Adrenal gland (tissue), 12 donors: ENCODE results near the gene CCL24. TPM values are rescaled to one million over a fixed set of nuclear protein-coding genes. Genes with fewer than 3 reads are reported as not detected.
"Not testable (repeated sequence)": the region's sequence is repeated elsewhere in the genome, so short reads cannot be mapped to it uniquely, and the experiment has no call there.

Experiments used
- DNase-seq, 7 donors: peaks; one replicate each; pipeline ENCODE4 v3.0.0-alpha.2; 2019 to 2020
- H3K27ac ChIP-seq, 5 donors: fragments of 200-600 bp; sonication (generic) in 4 of 5; 1 replicate in 3 of 5; 2 replicates in 2 of 5; pipeline versions ENCODE4 v1.5.1 to v1.8.0; 2016 to 2020; ENCODE audit warnings: mild to moderate bottlenecking in 1 of 5
- H3K27me3 ChIP-seq: fragments of 200-600 bp; 2 replicates; pipeline ENCODE4 v1.8.0; 2021
- H3K36me3 ChIP-seq, 2 donors: fragments of 200-600 bp; replicated peaks in 1 of 2; 1 replicate in 1 of 2; 2 replicates in 1 of 2; pipeline versions ENCODE4 v1.5.1 to v1.8.0; 2018 to 2022
- H3K4me1 ChIP-seq, 2 donors: fragments of 200-600 bp; replicated peaks in 1 of 2; 1 replicate in 1 of 2; 2 replicates in 1 of 2; pipeline versions ENCODE4 v1.5.1 to v1.8.0; 2018 to 2021
- H3K4me3 ChIP-seq, 4 donors: fragments of 200-600 bp; sonication (generic) in 3 of 4; one replicate each; pipeline ENCODE4 v1.5.1; 2016 to 2018
- H3K9me3 ChIP-seq, 3 donors: fragments of 200-600 bp; sonication (generic) in 1 of 3; replicated peaks in 1 of 3; 1 replicate in 2 of 3; 2 replicates in 1 of 3; pipeline versions ENCODE4 v1.5.1 to v1.8.0; 2016 to 2021
- CTCF ChIP-seq, 6 experiments: fragments of 450-650 bp in 4 of 6; fragments of 200-600 bp in 2 of 6; sonication (generic) in 1 of 6; IDR thresholded peaks; 1 replicate in 5 of 6; 2 replicates in 1 of 6; pipeline versions ENCODE4 v1.5.1 to v1.8.0; 2016 to 2021; ENCODE audit warnings: antibody characterized with exemption in 6 of 6, mild to moderate bottlenecking in 2 of 6, moderate library complexity in 1 of 6
- POLR2A ChIP-seq, 2 donors: fragments of 450-650 bp; IDR thresholded peaks; one replicate each; pipeline ENCODE4 v1.6.1; 2017; ENCODE audit warnings: antibody characterized with exemption in 2 of 2, mild to moderate bottlenecking in 2 of 2, moderate library complexity in 1 of 2
- WGBS, 4 donors: extraction: QIAGEN DNeasy Blood & Tissue Kit in 2 of 4; methylation state at CpG; one replicate each; pipeline versions ENCODE4 v1.1.5 to v1.1.7; 2013 to 2017; 5-methylcytosine and 5-hydroxymethylcytosine counted together
- intact Hi-C, 2 donors: fragments of 100-400 bp; cut with DNase I; formaldehyde crosslinking; loops; one replicate each; pipeline versions ENCODE4 v1.14.1 to v1.15.0; 2022 to 2023
- polyA plus RNA-seq, 3 donors: library from polyadenylated mRNA; stranded (reverse); fragments of 200-250 nt in 2 of 3; fragments of 350-450 nt in 1 of 3; fragmentation: Illumina TruSeq in 1 of 3; extraction: RNeasy Lipid Tissue Mini Kit (QIAGEN cat#74804) in 1 of 3; gene quantifications; one replicate each; pipeline ENCODE4 v1.2.3, GENCODE V29; 2013 to 2014
- total RNA-seq, 9 donors: library from RNA; depleted of rRNA in 4 of 9; stranded (reverse); fragments of >200 nt in 4 of 9; fragments of 120-200 nt in 1 of 9; fragmentation: NEBNext Ultra II Directional in 1 of 9; extraction: Animal tissue kit (Norgen Biotek cat#: 25700) in 1 of 9; gene quantifications; one replicate each; pipeline versions ENCODE4 v1.1.0 to v1.2.4, GENCODE V29; 2013 to 2023
- donor health status: healthy with polysubstance abuse.
- donor health status: Bipolar disorder and iron deficiency.
- donor health status: DM: yes; HTN: yes; CAD: no.
- donor health status: DM: no; HTN: no; CAD: no.
- donor health status: DM: no; HTN: no; CAD: no.
- donor health status: DM: yes; HTN: yes; CAD: no.

The CCL24 gene
- total and polyA plus RNA-seq, 12 donors: 0.64 to 4.0 (median 1.5) TPM; not detected in 8

GRCh38 chr7:75776295-75776971 is 37.2 kb downstream of the CCL24 start:
- no peaks in the 10 kb centered on the region for H3K36me3 ChIP-seq
- no peaks in the 10 kb centered on the region for H3K9me3 ChIP-seq
- peaks cover 0 to 5% of the 10 kb centered on the region in 2 donors for H3K4me1 ChIP-seq
- DNase-seq: no peak
- intact Hi-C loops: no loop called here
- H3K4me3 ChIP-seq: no peak overlapping the region
- H3K27me3 ChIP-seq: no peaks in the 10 kb centered on the region
- no peak overlapping the region for H3K27ac ChIP-seq
- TF ChIP-seq POLR2A (IDR thresholded peaks at IDR 0.05) (no peak), CTCF (IDR thresholded peaks at IDR 0.05) (no peak)
- 69 to 83% (median 76%) methylated on average over 12 of the region's 12 CpGs for WGBS, 4 donors

GRCh38 chr7:75773958-75774357 is 39.6 kb downstream of the CCL24 start:
- H3K27me3 ChIP-seq, H3K9me3 ChIP-seq, H3K4me1 ChIP-seq, H3K27ac ChIP-seq, DNase-seq, intact Hi-C loops, H3K4me3 ChIP-seq, H3K36me3 ChIP-seq: not testable (repeated sequence)
- 92 to 94% (median 93%) methylated on average over 6 of the region's 6 CpGs for WGBS, 4 donors

GRCh38 chr7:75772081-75773077 is 41.2 kb downstream of the CCL24 start, which contains the start of gene CCL26:
Gene CCL26, minus strand, starts transcription at chr7:75772211. Its CDS starts 35 bp downstream, at chr7:75772176.
- intact Hi-C loops: no loop called here
- TF ChIP-seq POLR2A (IDR thresholded peaks at IDR 0.05): no peak
- no peak for TF ChIP-seq CTCF (IDR thresholded peaks at IDR 0.05)
- peaks cover 0 to 5% of the 10 kb centered on the region in 2 donors for H3K4me1 ChIP-seq
- peak in 6 of 7 donors; percentile 35 to 73 (median 50) for DNase-seq
- no peak within 1 kb of the TSS for H3K4me3 ChIP-seq
- WGBS, 4 donors: 57 to 65% (median 63%) methylated on average over 9 of the region's 9 CpGs
- no peaks in the 10 kb centered on the region for H3K9me3 ChIP-seq
- H3K27ac ChIP-seq: peak within 1 kb of the TSS in 3 of 5 donors; percentile 32 to 81 (median 46)
- no peaks in the 10 kb centered on the region for H3K27me3 ChIP-seq
- no peaks in the 10 kb centered on the region for H3K36me3 ChIP-seq

GRCh38 chr7:75771224-75771623 is 42.4 kb downstream of the CCL24 start:
- Histone ChIP-seq H3K4me3 (no peak overlapping the region), H3K27me3 (no peaks in the 10 kb centered on the region), H3K27ac (peak overlapping the region in 2 of 5 donors; percentile 46 to 81), H3K36me3 (no peaks in the 10 kb centered on the region), H3K9me3 (no peaks in the 10 kb centered on the region), H3K4me1 (peaks cover 0 to 5% of the 10 kb centered on the region in 2 donors)
- TF ChIP-seq POLR2A (IDR thresholded peaks at IDR 0.05) (no peak), CTCF (IDR thresholded peaks at IDR 0.05) (no peak)
- intact Hi-C loops: no loop called here
- WGBS, 4 donors: 78 to 93% (median 92%) methylated on average over 1 of the region's 1 CpG
- no peak for DNase-seq
